HG03066 (cell line): ENCODE data around the gene PALLD.
A peak's percentile ranks its signal among the peaks of the same experiment; 100 is the strongest.

Experiments used
- ATAC-seq: cut with Tn5 transposase; IDR thresholded peaks from one replicate; pipeline ENCODE4 v1.9.1; 2021; ENCODE audit warnings: low read depth; ENCODE audit not compliant: unreplicated experiment

PALLD gene

GRCh38 chr4:168879188-168879587 is 382.3 kb downstream of the PALLD start:
- no peak for ATAC-seq

- ATAC-seq: no peak
Observed at GRCh38 chr4:168880072-168880675, 383.3 kb downstream of the PALLD start.

- peak; percentile 53 for ATAC-seq
Observed at GRCh38 chr4:168880811-168881595, 384.2 kb downstream of the PALLD start.

- ATAC-seq: no peak
Observed at GRCh38 chr4:168881781-168882420, 385.0 kb downstream of the PALLD start.

- no peak for ATAC-seq
Observed at GRCh38 chr4:168882650-168883233, 385.9 kb downstream of the PALLD start.

GRCh38 chr4:168883513-168883912 is 386.7 kb downstream of the PALLD start:
- ATAC-seq: no peak

- ATAC-seq: no peak
Observed at GRCh38 chr4:168884251-168885124, 387.6 kb downstream of the PALLD start.

- no peak for ATAC-seq
Observed at GRCh38 chr4:168885400-168885799, 388.5 kb downstream of the PALLD start.

GRCh38 chr4:168886351-168886750 is 389.5 kb downstream of the PALLD start:
- no peak for ATAC-seq

- no peak for ATAC-seq
Observed at GRCh38 chr4:168887809-168888208, 391.0 kb downstream of the PALLD start.

- ATAC-seq: no peak
Observed at GRCh38 chr4:168888715-168889215, 391.9 kb downstream of the PALLD start.

GRCh38 chr4:168891086-168891485 is 394.2 kb downstream of the PALLD start:
- ATAC-seq: no peak

- ATAC-seq: no peak
Observed at GRCh38 chr4:168891688-168892087, 394.8 kb downstream of the PALLD start.

GRCh38 chr4:168892475-168892874 is 395.6 kb downstream of the PALLD start:
- no peak for ATAC-seq

GRCh38 chr4:168893205-168893604 is 396.4 kb downstream of the PALLD start:
- no peak for ATAC-seq

- no peak for ATAC-seq
Observed at GRCh38 chr4:168893807-168894206, 397.0 kb downstream of the PALLD start.

GRCh38 chr4:168900080-168900479 is 403.2 kb downstream of the PALLD start:
- no peak for ATAC-seq

GRCh38 chr4:168907119-168907698 is 410.4 kb downstream of the PALLD start:
- no peak for ATAC-seq

GRCh38 chr4:168908093-168908492 is 411.2 kb downstream of the PALLD start:
- no peak for ATAC-seq

GRCh38 chr4:168908851-168909273 is 412.0 kb downstream of the PALLD start:
- no peak for ATAC-seq
